AG04450 (cell line): Measurements from ENCODE around the gene MCF2L. TPM values are rescaled to one million over a fixed set of nuclear protein-coding genes. Genes with fewer than 3 reads are reported as not detected.
A peak's percentile ranks its signal among the peaks of the same experiment; 100 is the strongest.
"Not testable (repeated sequence)": the region's sequence is repeated elsewhere in the genome, so short reads cannot be mapped to it uniquely, and the experiment has no call there.

Experiments
- CTCF ChIA-PET: fragments of 300-600, 350-600 bp; formaldehyde crosslinking; extraction: SDS; loops from one replicate; lab custom pipeline; 2022; ENCODE audit warnings: antibody characterized with exemption, inconsistent platforms; lab: Charles Lee
- POLR2A ChIA-PET: fragments of 350-600 bp; formaldehyde crosslinking; extraction: SDS; loops from one replicate; lab custom pipeline; 2021; ENCODE audit warnings: antibody characterized with exemption, inconsistent platforms; lab: Yijun Ruan, JAX
- DNase-seq: peaks from one replicate; pipeline ENCODE4 v3.0.0-alpha.2; 2011; ENCODE audit warnings: low read depth, low spot score
- H3K27ac ChIP-seq: one replicate; pipeline ENCODE4 v1.5.1; 2012; ENCODE audit warnings: low read depth, low read length, control low read depth
- H3K27me3 ChIP-seq: one replicate; pipeline ENCODE4 v1.6.0; 2012; ENCODE audit warnings: low read length; ENCODE audit not compliant: control insufficient read depth, insufficient read depth
- H3K4me3 ChIP-seq: 2 replicates; pipeline ENCODE4 v1.5.1; 2011; ENCODE audit warnings: mild to moderate bottlenecking, low read depth, low read length, control low read depth
- H3K9me3 ChIP-seq: 2 replicates; pipeline ENCODE4 v1.5.1; 2012; ENCODE audit warnings: low read length; ENCODE audit not compliant: control insufficient read depth, insufficient read depth
- polyA plus RNA-seq: library from polyadenylated mRNA; depleted of rRNA; stranded (reverse); fragments of >200 nt; gene quantifications from 2 replicates; pipeline ENCODE4 v1.2.3, GENCODE V29; 2011
- TF ChIP-seq, protein P1 (sequence below): IDR thresholded peaks from 2 replicates; pipeline ENCODE4 v1.5.1; 2011; ENCODE audit warnings: low read depth, low read length, control low read depth, inconsistent platforms

MCF2L gene
- polyA plus RNA-seq, 1 experiment = 0.04 TPM

DNA sequence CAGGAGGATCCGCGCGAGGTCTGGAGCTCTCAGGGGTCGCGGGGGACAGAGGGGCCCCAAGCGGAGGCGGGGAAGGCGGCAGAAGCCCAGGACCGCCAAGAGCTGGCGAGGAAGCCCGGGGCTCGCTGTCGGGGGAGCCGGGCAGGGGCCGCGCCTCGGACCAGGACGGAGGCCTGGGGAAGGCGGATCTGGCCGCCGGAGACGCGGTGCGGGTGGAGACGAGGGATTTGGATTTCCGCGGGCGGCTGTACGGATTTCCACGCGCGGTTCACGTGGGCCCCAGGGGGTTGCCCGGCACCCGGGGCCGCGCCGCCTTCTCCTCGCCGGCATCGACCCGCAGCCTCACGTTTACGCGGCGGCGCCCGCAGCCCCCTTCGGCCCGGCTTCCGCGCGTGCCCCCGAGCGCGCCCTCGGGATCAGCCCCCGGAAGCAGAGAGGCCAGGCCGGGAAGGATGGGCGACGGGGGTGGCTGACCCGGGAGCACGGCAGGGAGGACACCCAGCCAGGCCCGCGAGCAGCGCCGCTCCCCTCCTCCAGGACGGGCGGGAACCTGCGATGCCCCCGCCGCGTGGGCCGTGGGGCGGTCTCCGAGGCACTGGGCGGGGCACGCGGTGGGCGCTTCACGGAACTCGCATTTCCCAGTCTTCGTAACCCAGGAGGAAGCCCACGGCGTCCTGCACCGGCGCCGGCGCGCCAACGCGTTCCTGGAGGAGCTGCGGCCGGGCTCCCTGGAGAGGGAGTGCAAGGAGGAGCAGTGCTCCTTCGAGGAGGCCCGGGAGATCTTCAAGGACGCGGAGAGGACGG, 141.2 kb downstream of the MCF2L start:
- H3K4me3 ChIP-seq = peak overlapping the region; percentile 41
- no peak for DNase-seq

DNA sequence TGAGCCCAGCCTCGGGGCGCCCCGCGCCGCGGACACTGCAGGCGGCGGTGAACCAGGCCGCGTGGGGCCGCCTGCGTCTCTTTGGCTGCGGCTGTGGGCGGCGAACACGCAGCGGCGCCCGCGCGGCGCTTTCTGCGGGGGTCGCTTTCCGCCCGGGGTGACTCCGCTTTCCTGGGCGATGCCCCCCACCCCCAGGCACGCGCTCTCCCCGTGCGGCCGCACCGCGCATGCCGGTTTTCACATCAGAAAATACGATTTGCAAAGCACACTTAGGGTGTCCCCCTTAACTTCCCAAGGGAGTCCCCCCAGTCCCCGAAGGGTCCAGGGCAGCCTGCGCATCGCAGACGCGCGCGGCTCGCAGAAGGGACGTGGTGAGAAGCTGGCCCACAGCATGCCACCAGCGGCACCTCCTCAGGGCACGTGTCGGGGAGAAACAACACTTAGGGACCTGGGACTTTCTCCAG, 141.9 kb downstream of the MCF2L start:
- TF ChIP-seq, protein P1, sequence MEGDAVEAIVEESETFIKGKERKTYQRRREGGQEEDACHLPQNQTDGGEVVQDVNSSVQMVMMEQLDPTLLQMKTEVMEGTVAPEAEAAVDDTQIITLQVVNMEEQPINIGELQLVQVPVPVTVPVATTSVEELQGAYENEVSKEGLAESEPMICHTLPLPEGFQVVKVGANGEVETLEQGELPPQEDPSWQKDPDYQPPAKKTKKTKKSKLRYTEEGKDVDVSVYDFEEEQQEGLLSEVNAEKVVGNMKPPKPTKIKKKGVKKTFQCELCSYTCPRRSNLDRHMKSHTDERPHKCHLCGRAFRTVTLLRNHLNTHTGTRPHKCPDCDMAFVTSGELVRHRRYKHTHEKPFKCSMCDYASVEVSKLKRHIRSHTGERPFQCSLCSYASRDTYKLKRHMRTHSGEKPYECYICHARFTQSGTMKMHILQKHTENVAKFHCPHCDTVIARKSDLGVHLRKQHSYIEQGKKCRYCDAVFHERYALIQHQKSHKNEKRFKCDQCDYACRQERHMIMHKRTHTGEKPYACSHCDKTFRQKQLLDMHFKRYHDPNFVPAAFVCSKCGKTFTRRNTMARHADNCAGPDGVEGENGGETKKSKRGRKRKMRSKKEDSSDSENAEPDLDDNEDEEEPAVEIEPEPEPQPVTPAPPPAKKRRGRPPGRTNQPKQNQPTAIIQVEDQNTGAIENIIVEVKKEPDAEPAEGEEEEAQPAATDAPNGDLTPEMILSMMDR = no peak
- H3K9me3 ChIP-seq = peaks cover 30% of the 10 kb centered on the region

More for the DNA sequence above, 141.2 kb downstream of the MCF2L start:
- Histone ChIP-seq H3K27ac (no peak overlapping the region), H3K27me3 (peaks cover 20% of the 10 kb centered on the region), H3K9me3 (peaks cover 30% of the 10 kb centered on the region)
- ChIA-PET POLR2A (no interaction called here), CTCF (no interaction called here)
- TF ChIP-seq, protein P1 = no peak

DNA sequence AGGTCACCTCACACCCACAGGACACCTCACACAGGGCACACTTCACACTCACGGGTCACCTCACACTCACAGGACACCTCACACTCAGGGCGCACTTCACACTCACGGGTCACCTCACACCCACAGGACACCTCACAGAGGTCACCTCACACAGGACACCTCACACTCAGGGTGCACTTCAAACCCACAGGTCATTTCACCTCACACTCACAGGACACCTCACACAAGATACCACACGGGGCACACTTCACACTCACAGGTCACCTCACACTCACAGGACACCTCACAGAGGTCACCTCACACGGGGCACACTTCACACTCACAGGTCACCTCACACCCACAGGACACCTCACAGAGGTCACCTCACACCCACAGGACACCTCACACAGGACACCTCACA, 142.8 kb downstream of the MCF2L start:
- Histone ChIP-seq H3K9me3 (peaks cover 27% of the 10 kb centered on the region), H3K27me3 (peaks cover 22% of the 10 kb centered on the region)
- CTCF ChIA-PET, H3K4me3 ChIP-seq, DNase-seq, H3K27ac ChIP-seq, POLR2A ChIA-PET: not testable (repeated sequence)

More for the DNA sequence above, 141.9 kb downstream of the MCF2L start:
- H3K4me3 ChIP-seq = peak overlapping the region; percentile 41
- H3K27me3 ChIP-seq = peaks cover 22% of the 10 kb centered on the region
- H3K27ac ChIP-seq = no peak overlapping the region
- ChIA-PET POLR2A (no interaction called here), CTCF (no interaction called here)
- no peak for DNase-seq

DNA sequence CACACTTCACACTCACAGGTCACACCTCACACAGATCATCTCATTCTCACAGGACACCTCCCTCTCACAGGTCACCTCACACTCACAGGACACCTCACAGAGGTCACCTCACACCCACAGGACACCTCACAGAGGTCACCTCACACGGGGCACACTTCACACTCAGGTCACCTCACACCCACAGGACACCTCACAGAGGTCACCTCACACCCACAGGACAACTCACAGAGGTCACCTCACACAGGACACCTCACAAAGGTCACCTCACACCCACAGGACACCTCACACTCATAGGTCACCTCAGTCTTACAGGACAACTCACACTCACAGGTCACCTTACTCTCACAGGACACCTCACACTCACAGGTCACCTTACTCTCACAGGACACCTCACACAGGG, 143.5 kb downstream of the MCF2L start:
- peaks cover 24% of the 10 kb centered on the region for H3K9me3 ChIP-seq
- H3K27ac ChIP-seq, DNase-seq, POLR2A ChIA-PET, H3K4me3 ChIP-seq, CTCF ChIA-PET: not testable (repeated sequence)
- H3K27me3 ChIP-seq = peaks cover 22% of the 10 kb centered on the region

DNA sequence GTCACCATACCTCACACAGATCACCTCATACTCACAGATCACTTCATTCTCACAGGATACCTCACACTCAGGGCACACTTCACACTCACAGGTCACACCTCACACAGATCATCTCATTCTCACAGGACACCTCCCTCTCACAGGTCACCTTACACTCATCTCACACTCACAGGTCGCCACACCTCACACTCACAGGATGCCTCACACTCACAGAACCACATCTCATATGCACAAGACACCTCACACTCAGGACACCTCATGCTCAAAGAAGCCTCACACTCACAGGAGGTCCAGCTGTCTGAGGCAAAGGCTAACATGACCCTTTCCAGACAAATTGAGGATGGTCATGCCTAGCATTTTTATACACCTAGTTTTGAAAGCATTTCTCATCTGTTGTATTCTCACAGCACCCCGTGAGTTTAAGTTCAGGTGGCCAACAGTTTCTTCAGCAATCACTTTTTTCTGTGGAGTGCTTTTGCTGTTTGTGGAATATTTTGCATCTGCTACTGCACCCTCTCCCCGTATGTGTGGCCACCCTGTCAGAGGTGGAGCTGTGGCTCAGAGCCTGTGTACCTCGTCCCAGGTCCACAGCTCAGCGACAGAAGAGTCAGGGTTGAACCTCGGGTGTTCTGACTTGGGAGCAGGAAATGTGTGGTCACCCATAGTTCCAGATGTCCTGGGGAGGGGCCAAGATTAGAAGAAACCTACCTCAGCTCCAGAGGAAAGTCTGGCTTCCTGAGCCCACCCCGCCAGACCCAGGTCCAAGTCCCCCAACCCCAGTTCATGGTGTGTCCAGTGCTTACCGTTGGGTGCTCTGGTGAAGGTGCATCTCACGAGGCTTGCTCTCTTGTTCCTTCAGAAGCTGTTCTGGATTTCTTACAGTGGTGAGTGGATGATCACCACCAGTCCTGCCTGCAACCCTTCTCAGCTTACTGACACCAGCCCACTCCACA, 144.2 kb downstream of the MCF2L start:
- CTCF ChIA-PET = no interaction called here
- TF ChIP-seq, protein P1 = no peak

More for the DNA sequence above, 144.2 kb downstream of the MCF2L start:
- Histone ChIP-seq H3K27me3 (peaks cover 22% of the 10 kb centered on the region), H3K27ac (no peak overlapping the region), H3K9me3 (peaks cover 17% of the 10 kb centered on the region), H3K4me3 (no peak overlapping the region)
- POLR2A ChIA-PET = no interaction called here
- no peak for DNase-seq
